Smooth muscle cell of the brain vasculature (primary cell): ENCODE data around the gene GRIN1.
"Not testable (repeated sequence)": the region's sequence is repeated elsewhere in the genome, so short reads cannot be mapped to it uniquely, and the experiment has no call there.

Experiments used
- DNase-seq: peaks from one replicate; pipeline ENCODE4 v3.0.0-alpha.2; 2012; ENCODE audit warnings: low read depth, low spot score

GRIN1 gene

GRCh38 chr9:137111788-137112563, 27.0 kb upstream of the GRIN1 start:
- DNase-seq, result no peak

- DNase-seq, result no peak
These were observed 26.2 kb upstream of the GRIN1 start for GRCh38 chr9:137112564-137113384.

DNA sequence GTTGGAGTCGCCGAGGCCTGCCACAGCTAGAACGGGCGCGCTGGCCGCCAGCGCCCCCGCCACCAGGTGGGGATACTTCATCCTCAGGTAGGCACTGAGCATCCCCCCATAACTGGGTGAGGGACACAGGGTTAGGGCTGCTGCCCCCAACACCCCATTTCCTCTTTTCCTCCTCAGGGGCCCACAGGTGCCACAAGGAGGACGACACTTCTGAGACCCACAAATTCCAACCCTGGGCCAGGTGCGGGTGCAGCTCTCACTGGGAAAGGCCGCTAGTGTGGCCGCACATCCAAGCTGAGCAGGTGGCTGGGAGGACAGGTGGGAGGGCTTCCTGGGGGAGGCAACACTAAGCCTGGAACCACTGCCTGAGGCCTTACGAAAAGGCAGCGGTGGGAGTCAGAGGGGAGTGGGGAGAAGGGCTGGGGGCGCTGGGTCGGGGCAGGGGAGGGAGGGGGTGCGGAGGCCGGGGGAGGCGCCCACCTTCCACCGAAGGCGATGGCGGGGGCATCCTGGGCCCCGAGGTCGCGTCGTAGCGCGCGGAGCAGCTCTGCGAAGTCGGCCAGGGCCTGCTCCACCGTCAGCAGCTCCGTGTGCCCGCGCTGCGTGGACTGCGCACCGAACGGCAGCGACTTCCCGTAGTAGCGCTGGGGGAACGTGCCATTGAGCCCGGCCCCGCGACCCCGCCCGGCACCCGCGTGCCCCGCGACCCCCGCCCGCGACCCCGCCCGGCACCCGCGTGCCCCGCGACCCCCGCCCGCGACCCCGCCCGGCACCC, 25.4 kb upstream of the GRIN1 start:
- DNase-seq, result no peak

- no peak for DNase-seq
These were observed 24.7 kb upstream of the GRIN1 start for GRCh38 chr9:137114220-137114612.

DNA sequence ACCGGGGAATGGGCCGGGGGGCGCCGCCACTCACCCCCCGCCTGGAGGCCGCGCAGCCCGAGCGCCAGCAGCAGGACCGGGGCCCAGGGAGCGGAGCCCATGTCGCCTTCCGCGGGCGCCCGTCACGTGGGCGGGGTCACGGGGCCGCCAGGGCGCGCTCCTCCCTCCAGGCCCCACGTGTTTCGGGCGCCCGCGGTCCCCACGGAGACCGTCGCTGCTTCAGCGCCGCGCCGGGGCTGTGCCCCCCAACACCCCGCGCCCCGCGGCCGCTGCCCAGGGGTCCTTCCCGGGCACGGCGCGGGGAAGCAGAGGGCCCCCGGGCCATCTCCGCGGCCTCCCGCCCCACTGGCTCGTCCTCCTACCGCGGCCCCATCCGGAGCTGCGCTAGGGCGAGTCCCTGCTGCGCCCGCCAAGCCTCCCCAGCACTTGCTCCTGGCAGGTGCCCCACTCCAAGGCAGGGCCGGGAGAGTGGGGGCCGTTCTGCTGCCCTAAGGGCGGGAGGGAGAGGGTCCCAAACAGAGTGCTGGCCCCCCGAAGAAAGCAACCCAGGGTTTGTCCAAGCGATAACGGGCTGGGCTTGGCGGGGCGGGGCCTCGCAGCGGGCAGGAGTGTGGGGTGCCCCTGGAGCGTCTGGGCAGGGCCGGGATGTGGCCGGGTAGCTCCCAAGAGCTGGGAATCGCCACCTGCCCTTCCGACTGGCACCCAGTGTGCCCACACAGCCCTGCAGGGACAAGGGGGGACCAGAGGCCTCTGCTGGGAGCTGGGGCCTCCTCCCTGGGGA, 24.2 kb upstream of the GRIN1 start, which contains the start of gene DPP7:
Gene DPP7, minus strand, starts transcription at position 121 of the 781 bp plus-strand sequence. Its CDS starts 20 bp downstream, at position 101.
- DNase-seq, result no peak

DNA sequence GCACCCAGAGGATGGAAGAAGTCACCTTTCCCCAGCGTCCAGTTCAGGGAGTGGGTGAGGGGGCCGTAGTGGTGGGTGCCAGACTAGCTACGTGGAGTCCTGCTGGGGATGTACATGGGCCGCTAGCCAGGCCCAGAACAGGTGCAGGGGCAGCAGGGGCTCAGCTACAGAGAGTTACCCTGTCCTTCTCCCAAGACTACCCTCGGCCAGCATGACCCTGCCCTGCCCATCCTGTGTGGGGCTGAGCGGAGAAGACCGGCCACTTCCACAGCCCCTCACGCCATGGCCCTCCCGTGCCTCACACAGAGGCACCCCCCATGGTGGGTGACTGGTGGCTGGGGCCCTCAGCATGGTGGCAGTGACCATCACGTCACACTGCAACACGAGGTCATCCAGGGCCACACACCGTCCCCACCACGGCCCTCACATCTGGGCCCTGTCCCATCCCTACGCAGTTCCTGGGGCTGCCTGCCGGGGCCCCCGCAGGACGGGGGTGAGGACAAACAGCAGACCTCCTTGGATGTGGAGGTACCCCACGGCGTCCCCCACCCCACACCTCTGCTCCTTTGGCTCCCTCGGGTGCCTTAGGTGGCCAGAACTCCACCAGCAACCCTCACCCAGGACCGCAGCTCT, 23.4 kb upstream of the GRIN1 start:
- DNase-seq, result no peak

GRCh38 chr9:137116027-137116507, 22.9 kb upstream of the GRIN1 start:
- no peak for DNase-seq

DNA sequence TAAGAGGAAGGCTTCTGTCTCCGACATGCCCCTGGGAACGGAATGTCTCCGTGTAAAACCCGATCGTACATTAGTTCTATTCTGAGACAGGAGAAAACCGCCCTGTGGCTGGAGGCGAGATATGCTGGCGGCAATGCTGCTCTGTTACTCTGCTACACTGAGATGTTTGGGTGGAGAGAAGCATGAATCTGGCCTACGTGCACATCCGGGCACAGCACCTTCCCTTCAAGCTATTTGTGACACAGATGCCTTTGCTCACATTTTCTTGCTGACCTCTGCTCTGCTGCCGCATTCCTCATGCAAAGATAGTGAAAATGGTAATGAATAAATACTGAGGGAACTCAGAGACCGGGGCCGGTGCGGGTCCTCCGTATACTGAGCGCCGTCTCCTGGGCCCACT, 22.2 kb upstream of the GRIN1 start:
- no peak for DNase-seq

- no peak for DNase-seq
These were observed 21.7 kb upstream of the GRIN1 start for GRCh38 chr9:137117269-137117731.

DNA sequence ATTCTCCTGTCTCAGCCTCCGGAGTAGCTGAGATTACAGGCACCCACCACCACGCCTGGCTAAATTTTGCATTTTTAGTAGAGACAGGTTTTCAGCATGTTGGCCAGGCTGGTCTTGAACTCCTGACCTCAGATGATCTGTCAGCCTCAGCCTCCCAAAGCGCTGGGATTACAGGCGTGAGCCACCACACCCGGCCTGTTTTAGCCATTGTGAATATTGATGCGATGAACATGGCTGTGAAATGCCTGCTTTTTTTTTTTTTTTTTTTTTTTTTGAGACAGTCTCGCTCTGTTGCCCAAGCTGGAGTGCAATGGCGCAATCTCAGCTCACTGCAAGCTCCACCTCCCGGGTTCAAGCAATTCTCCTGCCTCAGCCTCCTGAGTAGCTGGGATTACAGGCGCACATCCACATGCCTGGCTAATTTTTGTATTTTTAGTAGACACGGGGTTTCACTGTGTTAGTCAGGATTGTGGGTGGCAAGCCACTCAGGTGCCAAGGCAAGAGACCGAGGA, 20.8 kb upstream of the GRIN1 start:
- DNase-seq, result not testable (repeated sequence)

GRCh38 chr9:137121927-137122795, 16.8 kb upstream of the GRIN1 start:
- not testable (repeated sequence) for DNase-seq

- not testable (repeated sequence) for DNase-seq
These were observed 16.0 kb upstream of the GRIN1 start for GRCh38 chr9:137122796-137123467.

DNA sequence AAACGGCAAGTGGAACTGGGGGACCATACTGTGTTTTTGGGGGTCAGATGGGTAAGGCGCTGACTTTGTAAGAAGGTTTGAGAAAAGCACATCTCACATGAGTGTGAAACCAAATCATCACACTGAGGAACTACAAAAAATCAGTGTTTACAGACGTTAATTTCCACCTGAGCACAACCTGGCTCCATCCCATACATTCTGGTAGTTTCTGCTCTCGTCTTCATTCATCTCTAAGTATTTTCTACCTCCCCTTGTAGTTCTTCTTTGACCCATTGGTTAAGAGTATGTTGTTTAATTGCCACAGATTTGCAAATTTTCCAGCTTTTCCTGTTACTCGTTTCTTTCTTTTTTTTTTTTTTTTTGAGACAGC, 15.5 kb upstream of the GRIN1 start:
- no peak for DNase-seq

DNA sequence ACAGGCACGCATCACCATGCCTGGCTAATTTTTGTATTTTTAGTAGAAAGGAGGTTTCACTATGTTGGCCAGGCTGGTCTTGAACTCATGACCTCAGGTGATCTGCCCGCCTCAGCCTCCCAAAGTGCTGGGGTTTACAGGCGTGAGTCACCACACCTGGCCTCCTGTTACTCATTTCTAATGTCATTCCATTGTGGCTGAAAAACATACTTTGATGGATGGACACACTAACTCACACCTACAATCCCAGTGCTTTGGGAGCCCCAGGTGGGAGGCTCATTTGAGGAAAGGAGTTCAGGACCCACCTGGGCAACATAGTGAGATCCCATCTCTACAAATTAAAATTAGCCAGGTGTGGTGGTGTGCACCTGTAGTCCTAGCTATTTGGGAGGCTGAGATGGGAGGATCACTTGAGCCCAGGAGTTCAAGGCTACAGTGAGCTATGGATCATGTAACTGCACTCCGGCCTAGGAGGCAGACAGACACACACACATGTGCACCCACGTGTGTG, 14.9 kb upstream of the GRIN1 start:
- not testable (repeated sequence) for DNase-seq

- DNase-seq, result no peak
These were observed 12.2 kb upstream of the GRIN1 start for GRCh38 chr9:137126786-137127185.

GRCh38 chr9:137127301-137128157, 11.4 kb upstream of the GRIN1 start:
- DNase-seq, result no peak

- no peak for DNase-seq
These were observed 10.6 kb upstream of the GRIN1 start for GRCh38 chr9:137128158-137128861.
